Keratinocyte (primary cell): ENCODE data around the gene HELT. TPM values are rescaled to one million over a fixed set of nuclear protein-coding genes. Genes with fewer than 3 reads are reported as not detected.
"Not testable (repeated sequence)": the region's sequence is repeated elsewhere in the genome, so short reads cannot be mapped to it uniquely, and the experiment has no call there.

ENCODE experiments used
- DNase-seq: peaks from one replicate; pipeline ENCODE4 v3.0.0-alpha.2; 2011; ENCODE audit warnings: low read depth, missing footprints, low spot score
- FAIRE-seq: peaks from 2 replicates; lab custom pipeline; 2011; peaks lifted over from hg19 to GRCh38; lab: Jason Lieb, UNC
- H2AFZ ChIP-seq: 2 replicates; pipeline ENCODE4 v1.6.0; 2012; ENCODE audit warnings: low read length, control low read depth, inconsistent platforms; ENCODE audit not compliant: control insufficient read depth
- H3K27ac ChIP-seq: 2 replicates; pipeline ENCODE4 v1.5.1; 2011; ENCODE audit warnings: low read length; ENCODE audit not compliant: control insufficient read depth, insufficient read depth
- H3K27me3 ChIP-seq: 3 replicates; pipeline ENCODE4 v1.6.0; 2011; ENCODE audit warnings: low read length; ENCODE audit not compliant: control insufficient read depth, insufficient read depth; ENCODE audit errors: extremely low read depth
- H3K36me3 ChIP-seq, 2 experiments: 2 replicates in 1 of 2; 3 replicates in 1 of 2; pipeline ENCODE4 v1.5.1; 2011; ENCODE audit warnings: low read length in 2 of 2, mild to moderate bottlenecking in 1 of 2; ENCODE audit not compliant: control insufficient read depth in 2 of 2, insufficient read depth in 2 of 2; ENCODE audit errors: extremely low read depth in 1 of 2
- H3K4me1 ChIP-seq: 3 replicates; pipeline ENCODE4 v1.5.1; 2011; ENCODE audit warnings: low read length; ENCODE audit not compliant: control insufficient read depth, insufficient read depth; ENCODE audit errors: extremely low read depth
- H3K4me2 ChIP-seq: 3 replicates; pipeline ENCODE4 v1.6.0; 2011; ENCODE audit warnings: low read depth, low read length; ENCODE audit not compliant: control insufficient read depth, insufficient read depth; ENCODE audit errors: extremely low read depth
- H3K4me3 ChIP-seq, 3 experiments: fragments of 200-600 bp in 1 of 3; sonication (generic) in 1 of 3; 2 replicates in 2 of 3; 3 replicates in 1 of 3; pipeline ENCODE4 v1.5.1; 2011 to 2016; ENCODE audit warnings: low read length in 3 of 3, mild to moderate bottlenecking in 3 of 3, control low read depth in 2 of 3, inconsistent platforms in 1 of 3, low read depth in 1 of 3, mixed read lengths in 1 of 3, mixed run types in 1 of 3, moderate library complexity in 1 of 3; ENCODE audit not compliant: control insufficient read depth in 2 of 3, insufficient read depth in 2 of 3; ENCODE audit errors: extremely low read depth in 1 of 3
- H3K79me2 ChIP-seq: 2 replicates; pipeline ENCODE4 v1.6.0; 2012; ENCODE audit warnings: low read length; ENCODE audit not compliant: control insufficient read depth, insufficient read depth
- H3K9ac ChIP-seq: 3 replicates; pipeline ENCODE4 v1.6.0; 2011; ENCODE audit warnings: low read length; ENCODE audit not compliant: control insufficient read depth, insufficient read depth; ENCODE audit errors: extremely low read depth
- H3K9me1 ChIP-seq: 3 replicates; pipeline ENCODE4 v1.6.0; 2011; ENCODE audit warnings: low read length; ENCODE audit not compliant: control insufficient read depth, insufficient read depth; ENCODE audit errors: extremely low read depth
- H3K9me3 ChIP-seq: 2 replicates; pipeline ENCODE4 v1.5.1; 2012; ENCODE audit warnings: low read depth, low read length; ENCODE audit not compliant: control insufficient read depth
- H4K20me1 ChIP-seq: 3 replicates; pipeline ENCODE4 v1.6.0; 2011; ENCODE audit warnings: low read length; ENCODE audit not compliant: control insufficient read depth, insufficient read depth; ENCODE audit errors: extremely low read depth
- EZH2 ChIP-seq: IDR thresholded peaks from one replicate; pipeline ENCODE4 v1.6.1; 2012; ENCODE audit warnings: inconsistent platforms, mild to moderate bottlenecking, low read length, moderate library complexity
- dilution Hi-C: fragments of 300-500 bp; cut with MboI; formaldehyde crosslinking; loops from one replicate; pipeline ENCODE4 v1.7.0; 2020; ENCODE audit warnings: low sequenced_read_pairs; ENCODE audit not compliant: extremely low pct_ligation_motif_present
- polyA plus RNA-seq, 5 experiments: library from polyadenylated mRNA; depleted of rRNA in 3 of 5; stranded (reverse) in 3 of 5; stranded (forward) in 1 of 5; unstranded in 1 of 5; fragments of >200 nt; gene quantifications; 1 replicate in 1 of 5; 2 replicates in 3 of 5; 3 replicates in 1 of 5; pipeline versions ENCODE4 v1.2.1 to v1.2.3, GENCODE V29; 2011 to 2012; ENCODE audit warnings: missing spikeins in 2 of 5, low read depth in 1 of 5, low replicate concordance in 1 of 5
- TF ChIP-seq, protein P1 (sequence below), 3 experiments: IDR thresholded peaks in 1 of 3; conservative IDR thresholded peaks in 1 of 3; optimal IDR thresholded peaks in 1 of 3; 2 replicates in 2 of 3; 3 replicates in 1 of 3; pipeline versions ENCODE3 to v1.5.1; 2011; ENCODE audit warnings: low read length in 3 of 3, mild to moderate bottlenecking in 3 of 3, moderate library complexity in 2 of 3, control low read depth in 1 of 3, inconsistent platforms in 1 of 3; ENCODE audit not compliant: insufficient read depth in 2 of 3; ENCODE audit errors: extremely low read depth in 1 of 3

HELT gene
- polyA plus RNA-seq, 1 donor (not counting 4 experiments of a cell fraction or from before 2014, with no cell fraction given) = not detected

DNA sequence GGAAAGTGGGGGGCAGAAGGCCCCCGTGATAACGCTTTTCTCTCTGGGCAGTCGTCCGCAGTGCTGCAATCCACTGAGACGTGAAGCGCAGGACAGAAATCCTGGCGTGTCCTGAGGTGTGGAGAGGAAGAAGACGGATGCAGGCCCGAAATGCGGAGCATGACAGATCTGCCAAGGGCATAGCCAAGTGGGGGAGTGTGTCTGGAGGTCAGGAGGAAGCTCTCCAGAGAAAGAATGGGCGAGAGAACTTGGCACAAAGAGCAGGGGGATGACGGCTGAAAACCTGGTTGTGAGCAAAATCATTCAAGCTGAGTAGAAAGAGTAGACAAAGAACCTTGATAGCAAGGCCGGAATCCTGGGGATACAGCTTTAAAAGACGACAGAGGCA, 23.7 kb upstream of the HELT start:
- H3K9me3 ChIP-seq = no peaks in the 10 kb centered on the region

DNA sequence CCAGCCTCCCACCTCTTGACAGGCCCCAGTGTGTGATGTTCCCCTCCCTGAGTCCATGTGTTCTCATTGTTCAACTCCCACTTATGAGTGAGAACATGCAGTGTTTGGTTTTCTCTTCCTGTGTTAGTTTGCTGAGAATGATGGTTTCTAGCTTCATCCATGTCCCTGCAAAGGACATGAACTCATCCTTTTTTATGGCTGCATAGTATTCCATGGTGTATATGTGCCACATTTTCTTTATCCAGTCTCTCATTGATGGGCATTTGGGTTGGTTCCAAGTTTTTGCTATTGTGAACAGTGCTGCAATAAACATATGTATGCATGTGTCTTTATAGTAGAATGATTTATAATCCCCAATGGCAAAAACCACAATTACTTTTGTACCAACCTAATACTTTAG, 20.6 kb upstream of the HELT start:
- H3K79me2 ChIP-seq, H4K20me1 ChIP-seq, H3K9me1 ChIP-seq, H3K9ac ChIP-seq, H2AFZ ChIP-seq, H3K36me3 ChIP-seq, H3K27me3 ChIP-seq, H3K9me3 ChIP-seq, H3K4me3 ChIP-seq, H3K4me1 ChIP-seq, H3K4me2 ChIP-seq, H3K27ac ChIP-seq, DNase-seq, FAIRE-seq, dilution Hi-C loops: not testable (repeated sequence)

More for the DNA sequence above, 23.7 kb upstream of the HELT start:
- DNase-seq = no peak
- H2AFZ ChIP-seq = no peak overlapping the region
- no peaks in the 10 kb centered on the region for H3K9me1 ChIP-seq
- H3K4me3 ChIP-seq = no peak overlapping the region
- no peak for TF ChIP-seq EZH2
- TF ChIP-seq, protein P1, sequence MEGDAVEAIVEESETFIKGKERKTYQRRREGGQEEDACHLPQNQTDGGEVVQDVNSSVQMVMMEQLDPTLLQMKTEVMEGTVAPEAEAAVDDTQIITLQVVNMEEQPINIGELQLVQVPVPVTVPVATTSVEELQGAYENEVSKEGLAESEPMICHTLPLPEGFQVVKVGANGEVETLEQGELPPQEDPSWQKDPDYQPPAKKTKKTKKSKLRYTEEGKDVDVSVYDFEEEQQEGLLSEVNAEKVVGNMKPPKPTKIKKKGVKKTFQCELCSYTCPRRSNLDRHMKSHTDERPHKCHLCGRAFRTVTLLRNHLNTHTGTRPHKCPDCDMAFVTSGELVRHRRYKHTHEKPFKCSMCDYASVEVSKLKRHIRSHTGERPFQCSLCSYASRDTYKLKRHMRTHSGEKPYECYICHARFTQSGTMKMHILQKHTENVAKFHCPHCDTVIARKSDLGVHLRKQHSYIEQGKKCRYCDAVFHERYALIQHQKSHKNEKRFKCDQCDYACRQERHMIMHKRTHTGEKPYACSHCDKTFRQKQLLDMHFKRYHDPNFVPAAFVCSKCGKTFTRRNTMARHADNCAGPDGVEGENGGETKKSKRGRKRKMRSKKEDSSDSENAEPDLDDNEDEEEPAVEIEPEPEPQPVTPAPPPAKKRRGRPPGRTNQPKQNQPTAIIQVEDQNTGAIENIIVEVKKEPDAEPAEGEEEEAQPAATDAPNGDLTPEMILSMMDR (optimal IDR thresholded peaks at IDR 0.05 in 1 of 3, IDR thresholded peaks at IDR 0.05 in 1 of 3, conservative IDR thresholded peaks at IDR 0.05 in 1 of 3; ENCODE audit: extremely low read depth in 1 of 3, insufficient read depth in 2 of 3, low read length in 3 of 3) = no peak
- H3K27me3 ChIP-seq = peaks cover 3% of the 10 kb centered on the region
- no peaks in the 10 kb centered on the region for H3K36me3 ChIP-seq
- H3K4me1 ChIP-seq = no peaks in the 10 kb centered on the region
- no peak for FAIRE-seq
- dilution Hi-C loops = no loop called here
- no peak overlapping the region for H3K9ac ChIP-seq
- H3K27ac ChIP-seq = no peak overlapping the region
- H3K4me2 ChIP-seq = no peak overlapping the region
- H3K79me2 ChIP-seq = no peaks in the 10 kb centered on the region
- H4K20me1 ChIP-seq = no peaks in the 10 kb centered on the region

DNA sequence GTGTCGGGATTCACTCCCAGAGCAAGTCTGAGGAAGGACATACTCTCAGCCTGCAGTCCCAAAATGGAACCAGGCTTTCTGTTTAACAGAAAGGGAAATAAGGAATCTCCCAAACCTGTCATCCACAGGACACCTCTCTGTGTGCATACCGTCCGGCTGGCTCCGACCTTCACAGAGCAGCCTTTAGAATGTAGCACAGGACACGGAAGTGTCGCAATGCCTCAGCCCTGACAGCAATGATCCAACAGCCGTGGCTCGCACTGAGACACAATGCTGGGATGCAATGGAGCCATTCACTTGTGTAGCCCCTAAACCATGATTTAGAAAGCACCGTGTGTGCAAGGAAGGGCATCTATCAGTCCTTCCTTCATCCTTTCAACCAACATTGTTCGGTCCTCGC, 15.5 kb upstream of the HELT start:
- Histone ChIP-seq H2AFZ (no peak overlapping the region), H3K4me1 (peaks cover 5% of the 10 kb centered on the region), H3K27ac (no peak overlapping the region), H3K36me3 (no peaks in the 10 kb centered on the region), H3K4me2 (no peak overlapping the region), H3K9ac (no peak overlapping the region), H3K27me3 (peaks cover 17% of the 10 kb centered on the region), H3K4me3 (no peak overlapping the region), H3K9me1 (no peaks in the 10 kb centered on the region), H3K79me2 (no peaks in the 10 kb centered on the region), H3K9me3 (no peaks in the 10 kb centered on the region), H4K20me1 (no peaks in the 10 kb centered on the region)
- TF ChIP-seq EZH2 = no peak
- TF ChIP-seq, protein P1 (optimal IDR thresholded peaks at IDR 0.05 in 1 of 3, IDR thresholded peaks at IDR 0.05 in 1 of 3, conservative IDR thresholded peaks at IDR 0.05 in 1 of 3; ENCODE audit: extremely low read depth in 1 of 3, insufficient read depth in 2 of 3, low read length in 3 of 3) = no peak
- no peak for DNase-seq
- dilution Hi-C loops = no loop called here
- FAIRE-seq = no peak
